CD8-positive, alpha-beta memory T cell (primary cell): ENCODE measurements around the gene SORCS3. TPM values are rescaled to one million over a fixed set of nuclear protein-coding genes. Genes with fewer than 3 reads are reported as not detected.

Experiments
- CTCF ChIA-PET: fragments of 350-600 bp; sonication (Branson Sonifier 250); formaldehyde crosslinking; loops from one replicate; lab custom pipeline; 2021; ENCODE audit warnings: antibody characterized with exemption; lab: Charles Lee
- POLR2A ChIA-PET: fragments of 350-600 bp; sonication (Branson Sonifier 250); formaldehyde crosslinking; loops from one replicate; lab custom pipeline; 2021; ENCODE audit warnings: antibody characterized with exemption; lab: Charles Lee
- DNase-seq, 5 donors: peaks; one replicate each; pipeline versions ENCODE4 v3.0.0 to v3.0.0-alpha.2; 2020 to 2022; ENCODE audit warnings: mixed read lengths in 1 of 5
- H3K27ac ChIP-seq: one replicate; pipeline ENCODE4 v1.7.0; 2013; ENCODE audit warnings: low read depth, mild to moderate bottlenecking, low read length, moderate library complexity
- H3K27me3 ChIP-seq: 2 replicates; pipeline ENCODE4 v1.7.0; 2013; ENCODE audit warnings: low read length, mild to moderate bottlenecking; ENCODE audit not compliant: insufficient read depth, poor library complexity, severe bottlenecking
- H3K36me3 ChIP-seq: 2 replicates; pipeline ENCODE4 v1.7.0; 2013; ENCODE audit warnings: mild to moderate bottlenecking, low read length, moderate library complexity; ENCODE audit not compliant: insufficient read depth
- H3K4me1 ChIP-seq: 2 replicates; pipeline ENCODE4 v1.7.0; 2013; ENCODE audit warnings: mild to moderate bottlenecking, low read length, moderate library complexity; ENCODE audit not compliant: insufficient read depth
- H3K4me3 ChIP-seq: 2 replicates; pipeline ENCODE4 v1.7.0; 2013; ENCODE audit warnings: mild to moderate bottlenecking, low read length
- H3K9me3 ChIP-seq: 2 replicates; pipeline ENCODE4 v1.7.0; 2013; ENCODE audit warnings: mild to moderate bottlenecking, low read length
- H3K27ac Mint-ChIP-seq, 8 donors: one replicate each; pipeline ENCODE4 v1.8.0; 2020 to 2021; ENCODE audit warnings: mixed read lengths in 8 of 8, mild to moderate bottlenecking in 6 of 8, inconsistent platforms in 3 of 8, moderate library complexity in 3 of 8
- H3K27me3 Mint-ChIP-seq, 2 donors: one replicate each; pipeline ENCODE4 v1.8.0; 2020 to 2021; ENCODE audit warnings: mixed read lengths in 2 of 2, mild to moderate bottlenecking in 1 of 2, moderate library complexity in 1 of 2
- H3K36me3 Mint-ChIP-seq, 3 donors: one replicate each; pipeline ENCODE4 v1.8.0; 2020 to 2021; ENCODE audit warnings: mixed read lengths in 3 of 3, inconsistent platforms in 1 of 3, mild to moderate bottlenecking in 1 of 3
- H3K4me1 Mint-ChIP-seq, 3 donors: one replicate each; pipeline ENCODE4 v1.8.0; 2020 to 2021; ENCODE audit warnings: mixed read lengths in 3 of 3, inconsistent platforms in 1 of 3, mild to moderate bottlenecking in 1 of 3
- H3K4me3 Mint-ChIP-seq, 7 donors: one replicate each; pipeline ENCODE4 v1.8.0; 2020 to 2021; ENCODE audit warnings: mixed read lengths in 7 of 7, mild to moderate bottlenecking in 6 of 7, moderate library complexity in 4 of 7, inconsistent platforms in 2 of 7
- H3K9me3 Mint-ChIP-seq, 5 donors: one replicate each; pipeline ENCODE4 v1.8.0; 2020 to 2022; ENCODE audit warnings: mixed read lengths in 5 of 5, mild to moderate bottlenecking in 3 of 5, moderate library complexity in 2 of 5, inconsistent platforms in 1 of 5
- polyA plus RNA-seq: library from polyadenylated mRNA; unstranded; fragments of 300-500 nt; fragmentation: Illumina TruSeq; gene quantifications from one replicate; pipeline ENCODE4 v1.2.3, GENCODE V29; 2021
- total RNA-seq, 2 experiments: library from RNA; stranded (reverse); gene quantifications; one replicate each; pipeline ENCODE4 v1.2.3, GENCODE V29; 2021

SORCS3 gene
- total and polyA plus RNA-seq, 3 experiments from 2014 or later = not detected

DNA sequence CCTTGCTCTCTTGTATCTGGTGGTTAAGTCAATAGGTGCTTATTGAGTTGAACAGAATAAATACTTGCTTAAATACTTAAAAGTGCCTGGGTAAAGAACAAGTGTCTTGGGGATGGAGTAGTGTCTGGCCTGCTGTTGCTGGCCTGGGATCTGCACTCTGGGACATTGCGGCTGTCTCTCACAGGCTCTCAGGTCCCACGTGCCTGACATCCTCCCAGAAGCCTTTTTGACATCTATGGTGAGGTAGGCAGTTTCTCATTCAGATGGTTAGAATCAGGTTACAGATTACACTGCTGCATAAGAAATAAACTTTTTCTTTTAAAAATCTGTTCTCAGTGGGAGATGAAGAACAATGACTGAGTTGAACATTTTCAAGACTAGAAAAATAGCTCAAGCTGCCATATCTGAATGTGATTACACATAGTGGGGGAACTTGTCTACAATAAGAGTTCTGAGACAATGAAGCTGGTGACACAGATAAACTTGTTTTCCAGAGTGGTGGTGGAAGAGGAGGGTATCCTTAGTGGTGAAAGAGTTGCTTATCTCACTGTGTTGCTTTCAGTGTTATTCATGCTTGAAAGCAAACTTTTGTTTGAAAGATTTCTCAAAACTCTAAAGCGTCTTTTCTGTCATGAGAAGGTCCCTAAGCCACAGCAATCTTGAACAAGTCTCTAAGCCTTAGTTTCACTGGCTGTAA is 9.7 kb downstream of the SORCS3 start:
- Mint-ChIP-seq H3K9me3 (no peaks in the 10 kb centered on the region), H3K4me1 (no peaks in the 10 kb centered on the region), H3K27me3 (peaks cover 14 to 32% of the 10 kb centered on the region in 2 donors), H3K4me3 (no peak overlapping the region), H3K36me3 (no peaks in the 10 kb centered on the region), H3K27ac (no peak overlapping the region)
- no peaks in the 10 kb centered on the region for H3K9me3 ChIP-seq
- H3K4me1 ChIP-seq = no peaks in the 10 kb centered on the region
- no peaks in the 10 kb centered on the region for H3K36me3 ChIP-seq
- no peak overlapping the region for H3K27ac ChIP-seq
- DNase-seq = no peak
- no peak overlapping the region for H3K4me3 ChIP-seq
- POLR2A ChIA-PET = no interaction called here
- peaks cover 9% of the 10 kb centered on the region for H3K27me3 ChIP-seq
- CTCF ChIA-PET = no interaction called here

DNA sequence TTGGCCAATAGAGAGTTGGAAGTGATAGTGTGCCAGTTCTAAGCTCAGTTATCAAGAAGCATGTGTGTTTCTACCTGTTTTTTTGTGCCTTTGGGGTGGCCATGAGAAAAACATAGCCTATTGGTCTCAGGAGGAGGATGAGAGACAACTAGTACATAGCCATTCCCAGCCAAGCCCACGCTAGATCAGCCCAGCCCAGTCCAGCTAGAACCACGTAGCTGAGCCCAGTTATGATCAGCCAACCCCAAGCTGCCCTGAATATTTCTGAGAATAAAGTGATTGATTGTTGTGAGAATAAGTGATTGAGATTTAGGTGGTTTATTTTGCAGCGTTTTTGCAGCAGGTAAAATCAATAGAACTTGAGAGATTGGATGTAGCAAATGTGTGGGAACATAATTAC is 15.9 kb downstream of the SORCS3 start:
- no peak overlapping the region for H3K27ac Mint-ChIP-seq
- no peak for DNase-seq
- Histone ChIP-seq H3K4me1 (no peaks in the 10 kb centered on the region), H3K27me3 (no peaks in the 10 kb centered on the region), H3K4me3 (no peak overlapping the region), H3K27ac (no peak overlapping the region), H3K9me3 (no peaks in the 10 kb centered on the region), H3K36me3 (no peaks in the 10 kb centered on the region)
- CTCF ChIA-PET = no interaction called here
- H3K4me1 Mint-ChIP-seq = no peaks in the 10 kb centered on the region
- POLR2A ChIA-PET = no interaction called here
- H3K9me3 Mint-ChIP-seq = no peaks in the 10 kb centered on the region
- no peak overlapping the region for H3K4me3 Mint-ChIP-seq
- no peaks in the 10 kb centered on the region for H3K36me3 Mint-ChIP-seq
- peaks cover 4 to 12% of the 10 kb centered on the region in 2 donors for H3K27me3 Mint-ChIP-seq

DNA sequence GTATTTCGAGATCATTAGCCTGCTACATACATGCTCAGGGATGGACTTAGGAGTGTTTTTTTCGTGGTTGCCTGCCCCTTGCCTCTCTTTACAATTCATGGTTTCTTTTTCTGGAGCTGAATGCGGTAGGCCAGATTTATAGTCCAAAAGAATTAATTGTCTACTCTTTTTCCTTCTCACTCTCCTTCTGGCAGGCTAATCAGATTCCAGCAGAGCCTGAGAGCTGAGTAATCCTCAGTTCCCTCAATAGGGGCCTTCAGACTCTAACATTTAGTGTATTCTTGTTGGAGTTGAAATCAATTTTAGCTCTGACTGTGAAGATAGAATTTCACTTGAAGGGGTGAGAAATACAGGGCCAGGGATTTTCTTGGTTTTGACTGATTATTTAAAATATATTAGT is 16.4 kb downstream of the SORCS3 start:
- H3K27ac Mint-ChIP-seq = no peak overlapping the region
- CTCF ChIA-PET = no interaction called here

DNA sequence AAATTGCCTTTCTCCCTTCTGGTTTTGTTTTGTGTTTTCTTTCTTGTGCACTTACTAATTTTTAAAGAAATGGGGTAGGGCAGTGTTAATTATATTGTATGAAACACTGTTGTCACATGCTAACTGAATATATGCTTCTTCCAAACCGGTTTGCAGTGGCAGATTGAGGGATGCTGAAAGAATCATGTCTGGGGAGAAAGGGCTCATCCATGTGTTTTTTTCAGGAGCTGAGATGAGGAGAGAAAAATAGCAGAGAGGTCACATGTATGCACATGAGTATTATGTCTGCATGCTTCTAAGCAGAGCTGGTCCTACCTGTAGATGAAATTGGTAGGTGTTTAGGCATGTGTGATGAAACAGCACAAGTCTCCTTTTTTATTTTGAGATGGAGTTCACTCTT is 17.0 kb downstream of the SORCS3 start:
- Mint-ChIP-seq H3K9me3 (no peaks in the 10 kb centered on the region), H3K27ac (no peak overlapping the region), H3K4me3 (no peak overlapping the region), H3K4me1 (no peaks in the 10 kb centered on the region), H3K36me3 (no peaks in the 10 kb centered on the region), H3K27me3 (peaks cover 4 to 9% of the 10 kb centered on the region in 2 donors)
- ChIA-PET CTCF (no interaction called here), POLR2A (no interaction called here)
- no peaks in the 10 kb centered on the region for H3K4me1 ChIP-seq
- no peaks in the 10 kb centered on the region for H3K27me3 ChIP-seq
- no peaks in the 10 kb centered on the region for H3K9me3 ChIP-seq
- H3K27ac ChIP-seq = no peak overlapping the region
- H3K36me3 ChIP-seq = no peaks in the 10 kb centered on the region
- DNase-seq = no peak
- no peak overlapping the region for H3K4me3 ChIP-seq

More for the DNA sequence above, 16.4 kb downstream of the SORCS3 start:
- Mint-ChIP-seq H3K4me3 (no peak overlapping the region), H3K27me3 (peaks cover 4 to 12% of the 10 kb centered on the region in 2 donors), H3K9me3 (no peaks in the 10 kb centered on the region), H3K36me3 (no peaks in the 10 kb centered on the region), H3K4me1 (no peaks in the 10 kb centered on the region)
- DNase-seq = no peak
- no peaks in the 10 kb centered on the region for H3K36me3 ChIP-seq
- H3K27ac ChIP-seq = no peak overlapping the region
- POLR2A ChIA-PET = no interaction called here
- no peak overlapping the region for H3K4me3 ChIP-seq
- no peaks in the 10 kb centered on the region for H3K27me3 ChIP-seq
- no peaks in the 10 kb centered on the region for H3K9me3 ChIP-seq
- H3K4me1 ChIP-seq = no peaks in the 10 kb centered on the region

DNA sequence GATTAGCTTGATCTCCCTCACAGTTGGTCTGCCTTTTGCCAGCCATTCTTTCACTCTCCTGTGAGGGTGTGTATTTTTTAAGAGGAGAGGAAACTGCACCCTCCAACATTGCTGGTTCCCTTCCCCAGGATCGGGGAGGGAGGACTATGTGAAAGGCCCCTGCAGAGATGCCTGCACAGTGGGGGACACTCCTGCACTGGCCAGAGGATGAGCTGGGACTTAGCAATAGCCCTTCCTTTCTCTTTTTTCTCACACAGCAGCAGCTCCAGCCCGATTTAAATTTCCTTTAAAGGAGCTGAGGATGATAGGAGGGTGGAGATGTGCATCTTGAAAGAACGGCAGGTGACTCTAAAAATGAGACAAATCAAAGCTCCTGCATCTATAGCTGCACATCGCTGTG is 18.7 kb downstream of the SORCS3 start:
- Histone ChIP-seq H3K27ac (no peak overlapping the region), H3K9me3 (no peaks in the 10 kb centered on the region), H3K4me3 (no peak overlapping the region), H3K4me1 (no peaks in the 10 kb centered on the region), H3K27me3 (no peaks in the 10 kb centered on the region), H3K36me3 (no peaks in the 10 kb centered on the region)
- Mint-ChIP-seq H3K4me1 (no peaks in the 10 kb centered on the region), H3K9me3 (no peaks in the 10 kb centered on the region), H3K27ac (no peak overlapping the region), H3K36me3 (no peaks in the 10 kb centered on the region), H3K27me3 (peaks cover 5 to 9% of the 10 kb centered on the region in 2 donors), H3K4me3 (no peak overlapping the region)
- POLR2A ChIA-PET = no interaction called here
- CTCF ChIA-PET = no interaction called here
- no peak for DNase-seq

DNA sequence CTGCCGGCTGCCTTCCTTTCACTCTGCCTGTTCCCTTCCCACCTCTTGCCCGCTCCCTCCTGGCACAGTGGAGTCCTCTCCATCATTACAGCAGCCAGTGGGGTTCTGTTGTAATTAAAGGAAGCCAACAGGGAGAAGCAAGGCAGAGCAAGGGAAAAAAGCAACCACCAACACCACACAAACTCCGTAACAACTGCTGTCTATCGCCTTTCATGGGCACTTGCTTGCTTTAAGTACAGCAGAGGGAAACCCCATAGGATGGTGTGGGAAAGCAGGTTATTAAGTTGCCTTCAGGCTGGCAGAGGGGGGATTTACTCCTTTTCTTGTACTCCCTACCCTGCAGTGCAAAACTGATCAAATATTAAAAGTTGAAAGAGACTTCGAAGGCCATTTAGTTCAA is 22.0 kb downstream of the SORCS3 start:
- H3K27me3 Mint-ChIP-seq = peaks cover 4% of the 10 kb centered on the region in 2 donors
- peaks cover 0 to 3% (median 0%) of the 10 kb centered on the region in 5 donors for H3K9me3 Mint-ChIP-seq
- H3K27ac Mint-ChIP-seq = no peak overlapping the region
- no peak overlapping the region for H3K4me3 Mint-ChIP-seq
- no peaks in the 10 kb centered on the region for H3K4me1 Mint-ChIP-seq
- H3K36me3 Mint-ChIP-seq = no peaks in the 10 kb centered on the region
- Histone ChIP-seq H3K27ac (no peak overlapping the region), H3K4me1 (no peaks in the 10 kb centered on the region), H3K27me3 (no peaks in the 10 kb centered on the region), H3K4me3 (no peak overlapping the region), H3K9me3 (no peaks in the 10 kb centered on the region), H3K36me3 (no peaks in the 10 kb centered on the region)
- ChIA-PET POLR2A (no interaction called here), CTCF (no interaction called here)
- no peak for DNase-seq

DNA sequence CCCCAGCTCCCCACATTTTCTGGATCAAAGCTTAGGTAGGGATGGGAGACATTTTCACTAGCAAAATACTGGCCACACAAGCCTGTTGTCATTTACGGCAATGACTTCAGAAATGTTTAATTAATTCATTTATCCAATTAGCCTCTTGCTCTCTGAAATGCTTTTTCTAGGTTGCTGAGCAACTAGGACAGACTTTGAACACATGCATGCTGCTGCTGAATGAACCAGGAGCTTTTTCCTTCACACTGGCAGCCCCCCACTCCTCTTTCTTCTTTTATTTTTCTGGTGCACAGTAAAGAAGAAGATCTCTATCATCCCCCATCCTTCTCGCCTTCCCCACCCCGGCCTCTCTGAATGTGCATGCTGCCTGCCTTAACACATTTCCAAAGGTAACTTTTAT is 22.5 kb downstream of the SORCS3 start:
- H3K36me3 Mint-ChIP-seq = no peaks in the 10 kb centered on the region
- Histone ChIP-seq H3K9me3 (no peaks in the 10 kb centered on the region), H3K4me1 (no peaks in the 10 kb centered on the region), H3K4me3 (no peak overlapping the region), H3K27ac (no peak overlapping the region), H3K27me3 (no peaks in the 10 kb centered on the region), H3K36me3 (no peaks in the 10 kb centered on the region)
- H3K9me3 Mint-ChIP-seq = peaks cover 0 to 3% (median 0%) of the 10 kb centered on the region in 5 donors
- POLR2A ChIA-PET = no interaction called here
- peaks cover 4% of the 10 kb centered on the region in 2 donors for H3K27me3 Mint-ChIP-seq
- CTCF ChIA-PET = no interaction called here
- no peak overlapping the region for H3K27ac Mint-ChIP-seq
- no peak overlapping the region for H3K4me3 Mint-ChIP-seq
- no peak for DNase-seq
- H3K4me1 Mint-ChIP-seq = no peaks in the 10 kb centered on the region

DNA sequence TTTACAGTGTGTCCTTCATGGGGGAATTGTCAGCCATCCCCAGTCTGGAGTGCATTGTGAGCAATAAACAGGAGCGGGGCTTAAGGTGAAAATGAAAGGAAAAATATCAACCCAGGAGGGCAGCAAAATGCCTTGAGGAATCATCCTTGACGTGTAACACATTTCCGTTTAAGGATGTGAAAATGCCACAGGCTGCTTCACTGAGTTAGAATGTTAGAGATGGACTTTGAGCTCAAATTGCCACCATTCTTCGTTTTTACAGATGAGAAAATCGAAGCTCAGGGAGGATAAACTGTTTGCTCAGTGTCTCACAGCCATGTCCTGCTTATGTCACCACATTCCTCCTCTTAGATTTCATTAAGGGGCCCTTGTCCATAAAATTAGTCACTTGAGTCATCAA is 23.1 kb downstream of the SORCS3 start:
- Mint-ChIP-seq H3K9me3 (peaks cover 0 to 3% (median 0%) of the 10 kb centered on the region in 5 donors), H3K4me3 (no peak overlapping the region), H3K27ac (no peak overlapping the region), H3K4me1 (no peaks in the 10 kb centered on the region), H3K36me3 (no peaks in the 10 kb centered on the region), H3K27me3 (peaks cover 4% of the 10 kb centered on the region in 2 donors)
- Histone ChIP-seq H3K27me3 (no peaks in the 10 kb centered on the region), H3K9me3 (no peaks in the 10 kb centered on the region), H3K27ac (no peak overlapping the region), H3K4me1 (no peaks in the 10 kb centered on the region), H3K4me3 (no peak overlapping the region), H3K36me3 (no peaks in the 10 kb centered on the region)
- no peak for DNase-seq
- ChIA-PET CTCF (no interaction called here), POLR2A (no interaction called here)
